Gastroesophageal sphincter (tissue), 4 donors: Measurements from ENCODE around the gene CHRNA4. TPM values are rescaled to one million over a fixed set of nuclear protein-coding genes. Genes with fewer than 3 reads are reported as not detected.
"Not testable (repeated sequence)": the region's sequence is repeated elsewhere in the genome, so short reads cannot be mapped to it uniquely, and the experiment has no call there.

Experiments used
- ATAC-seq: fragments of 150-250 bp; one replicate; pipeline ENCODE4 v1.9.1; 2016; ENCODE audit warnings: mild to moderate bottlenecking, moderate library complexity
- H3K27ac ChIP-seq, 4 donors: fragments of 200-600 bp; sonication (generic) in 3 of 4; 1 replicate in 3 of 4; 2 replicates in 1 of 4; pipeline ENCODE4 v1.5.1; 2016 to 2019
- H3K27me3 ChIP-seq: fragments of 200-600 bp; sonication (generic); one replicate; pipeline ENCODE4 v1.5.1; 2019
- H3K36me3 ChIP-seq, 2 donors: fragments of 200-600 bp; sonication (generic); one replicate each; pipeline ENCODE4 v1.5.1; 2019; ENCODE audit warnings: control low read depth in 1 of 2
- H3K4me1 ChIP-seq, 3 donors: fragments of 200-600 bp; sonication (generic); 1 replicate in 2 of 3; 2 replicates in 1 of 3; pipeline ENCODE4 v1.5.1; 2016 to 2019; ENCODE audit warnings: control low read depth in 2 of 3
- H3K4me3 ChIP-seq, 2 donors: fragments of 200-600 bp; sonication (generic); one replicate each; pipeline ENCODE4 v1.5.1; 2019; ENCODE audit warnings: mild to moderate bottlenecking in 1 of 2, moderate library complexity in 1 of 2
- H3K9me3 ChIP-seq, 3 donors: fragments of 200-600 bp; sonication (generic); one replicate each; pipeline ENCODE4 v1.5.1; 2017 to 2019; ENCODE audit warnings: control low read depth in 2 of 3
- CTCF ChIP-seq, 4 experiments: fragments of 200-600 bp in 2 of 4; fragments of 450-650 bp in 2 of 4; sonication (generic) in 1 of 4; IDR thresholded peaks; one replicate each; pipeline ENCODE4 v1.5.1; 2017 to 2019; ENCODE audit warnings: antibody characterized with exemption in 4 of 4, mild to moderate bottlenecking in 2 of 4, moderate library complexity in 2 of 4
- EP300 ChIP-seq: sonication (generic); formaldehyde crosslinking; IDR thresholded peaks from one replicate; pipeline ENCODE4 v1.6.1; 2017; ENCODE audit warnings: antibody characterized with exemption, mild to moderate bottlenecking
- POLR2A ChIP-seq, 2 donors: fragments of 450-650 bp; IDR thresholded peaks; one replicate each; pipeline ENCODE4 v1.6.1; 2017; ENCODE audit warnings: antibody characterized with exemption in 2 of 2, mild to moderate bottlenecking in 2 of 2, moderate library complexity in 1 of 2
- POLR2AphosphoS5 ChIP-seq: sonication (generic); formaldehyde crosslinking; IDR thresholded peaks from one replicate; pipeline ENCODE4 v1.6.1; 2017; ENCODE audit warnings: antibody characterized with exemption
- WGBS, 2 donors: methylation state at CpG; one replicate each; pipeline ENCODE4 v1.1.5; 2018; ENCODE audit warnings: low coverage in 1 of 2; 5-methylcytosine and 5-hydroxymethylcytosine counted together
- total RNA-seq, 4 donors: library from RNA; depleted of rRNA; stranded (reverse); fragments of >200 nt; gene quantifications; one replicate each; pipeline ENCODE4 v1.1.0, GENCODE V29; 2016

The CHRNA4 gene
- total RNA-seq, 4 donors from 2014 or later, result not detected

DNA sequence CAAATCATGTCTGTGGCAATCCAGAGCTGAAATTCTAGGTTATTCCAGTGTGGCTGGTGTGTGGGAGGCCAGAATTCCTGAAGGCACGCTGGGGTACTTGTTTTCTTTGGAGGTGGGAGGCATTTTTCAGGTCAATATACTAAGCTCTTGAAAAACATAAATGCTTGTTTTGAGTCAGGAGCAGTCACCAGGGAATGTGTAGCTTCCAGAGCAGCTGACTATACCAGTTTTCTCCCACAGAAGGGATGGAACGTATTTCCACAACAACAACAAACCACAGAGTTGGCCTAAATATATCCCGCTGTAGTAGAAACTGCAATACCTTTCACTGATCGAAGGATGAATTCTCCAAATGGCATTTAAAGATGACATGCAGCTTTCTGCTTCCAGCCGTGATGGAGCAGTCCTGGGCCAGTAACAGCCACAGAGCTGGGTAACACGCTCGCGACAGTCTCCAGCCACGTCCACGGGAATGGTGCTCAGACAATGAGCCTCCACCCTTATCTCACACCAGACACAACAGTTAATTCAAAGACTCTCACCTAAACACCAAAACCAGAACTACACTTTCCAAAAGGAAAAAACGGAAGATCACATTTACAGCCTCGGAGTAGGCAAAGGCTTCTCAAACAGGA is 23.2 kb downstream of the CHRNA4 start:
- Histone ChIP-seq H3K27ac (no peak overlapping the region), H3K27me3 (peaks cover 88% of the 10 kb centered on the region), H3K4me1 (no peaks in the 10 kb centered on the region), H3K36me3 (no peaks in the 10 kb centered on the region), H3K4me3 (no peak overlapping the region), H3K9me3 (no peaks in the 10 kb centered on the region)
- WGBS, 2 donors, result 64 to 67% methylated on average over 4 to 10 of the region's 12 CpGs
- no peak for ATAC-seq
- TF ChIP-seq EP300, result no peak
- TF ChIP-seq POLR2A (IDR thresholded peaks at IDR 0.05), result no peak
- no peak for TF ChIP-seq CTCF (IDR thresholded peaks at IDR 0.05)
- no peak for TF ChIP-seq POLR2AphosphoS5

GRCh38 chr20:63336232-63336752 is 24.9 kb downstream of the CHRNA4 start:
- Histone ChIP-seq H3K4me3 (no peak overlapping the region), H3K36me3 (no peaks in the 10 kb centered on the region), H3K27ac (no peak overlapping the region), H3K27me3 (peaks cover 88% of the 10 kb centered on the region), H3K9me3 (peaks cover 0 to 14% (median 0%) of the 10 kb centered on the region in 3 donors), H3K4me1 (no peaks in the 10 kb centered on the region)
- no peak for ATAC-seq
- 85 to 92% methylated on average over 5 to 8 of the region's 29 CpGs for WGBS, 2 donors
- TF ChIP-seq EP300, result no peak
- no peak for TF ChIP-seq CTCF (IDR thresholded peaks at IDR 0.05)
- no peak for TF ChIP-seq POLR2A (IDR thresholded peaks at IDR 0.05)

GRCh38 chr20:63335711-63336110 is 25.4 kb downstream of the CHRNA4 start:
- WGBS, 2 donors, result 32 to 65% methylated on average over 2 to 8 of the region's 9 CpGs

GRCh38 chr20:63335060-63335459 is 26.1 kb downstream of the CHRNA4 start:
- not testable (repeated sequence) for H3K4me3 ChIP-seq, H3K4me1 ChIP-seq, H3K36me3 ChIP-seq, H3K27ac ChIP-seq, ATAC-seq
- peaks cover 90% of the 10 kb centered on the region for H3K27me3 ChIP-seq
- H3K9me3 ChIP-seq, result peaks cover 0 to 16% (median 0%) of the 10 kb centered on the region in 3 donors
- WGBS, 2 donors, result 83 to 100% methylated on average over 1 of the region's 9 CpGs

More at GRCh38 chr20:63335711-63336110, 25.4 kb downstream of the CHRNA4 start:
- Histone ChIP-seq H3K4me1 (no peaks in the 10 kb centered on the region), H3K27ac (no peak overlapping the region), H3K36me3 (no peaks in the 10 kb centered on the region), H3K27me3 (peaks cover 88% of the 10 kb centered on the region), H3K9me3 (peaks cover 0 to 16% (median 0%) of the 10 kb centered on the region in 3 donors), H3K4me3 (no peak overlapping the region)
- no peak for ATAC-seq
- TF ChIP-seq EP300 (no peak), POLR2A (IDR thresholded peaks at IDR 0.05) (no peak), CTCF (IDR thresholded peaks at IDR 0.05) (no peak), POLR2AphosphoS5 (no peak)

DNA sequence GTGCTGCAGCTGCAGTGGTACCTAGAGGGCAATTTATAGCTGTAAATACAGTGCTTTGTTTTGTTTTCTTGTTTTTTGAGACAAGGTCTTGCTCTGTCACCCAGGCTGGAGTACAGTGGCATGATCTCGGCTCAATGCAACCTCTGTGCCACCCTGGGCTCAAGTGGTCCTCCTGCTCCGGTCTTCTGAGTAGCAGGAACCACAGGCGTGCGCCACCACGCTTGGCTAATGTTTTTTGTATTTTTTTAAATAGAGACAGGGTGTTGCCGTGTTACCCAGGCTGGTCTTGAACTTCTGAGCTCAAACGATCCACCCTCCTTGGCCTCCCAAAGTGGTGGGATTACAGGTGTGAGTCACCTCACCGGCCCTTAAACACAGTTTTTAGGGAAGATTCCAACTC is 26.8 kb downstream of the CHRNA4 start:
- TF ChIP-seq EP300 (no peak), POLR2AphosphoS5 (no peak), CTCF (IDR thresholded peaks at IDR 0.05) (no peak), POLR2A (IDR thresholded peaks at IDR 0.05) (no peak)
- WGBS, 2 donors, result 78 to 82% methylated on average over 6 of the region's 8 CpGs
- Histone ChIP-seq H3K4me1 (no peaks in the 10 kb centered on the region), H3K36me3 (no peaks in the 10 kb centered on the region), H3K27ac (no peak overlapping the region), H3K9me3 (peaks cover 0 to 16% (median 0%) of the 10 kb centered on the region in 3 donors), H3K4me3 (no peak overlapping the region), H3K27me3 (peaks cover 95% of the 10 kb centered on the region)
- no peak for ATAC-seq
